Psoas muscle (tissue), 8 donors: ENCODE data around the gene NME9. TPM values are rescaled to one million over a fixed set of nuclear protein-coding genes. Genes with fewer than 3 reads are reported as not detected.

ENCODE experiments used
- ATAC-seq, 4 donors: fragments of 200-7000 bp; cut with Tn5 transposase; one replicate each; pipeline ENCODE4 v1.9.1; 2020; ENCODE audit warnings: moderate library complexity in 3 of 4, mild to moderate bottlenecking in 2 of 4
- DNase-seq, 2 donors: peaks; one replicate each; pipeline ENCODE4 v3.0.0-alpha.2; 2020
- H3K27ac ChIP-seq: fragments of 200-600 bp; one replicate; pipeline ENCODE4 v1.8.0; 2022
- H3K27me3 ChIP-seq, 3 donors: fragments of 200-600 bp in 1 of 3; one replicate each; pipeline versions ENCODE4 v1.6.1 to v1.8.0; 2013 to 2022; ENCODE audit warnings: low read length in 2 of 3, mild to moderate bottlenecking in 2 of 3, moderate library complexity in 1 of 3; ENCODE audit not compliant: insufficient read depth in 3 of 3
- H3K36me3 ChIP-seq, 2 donors: fragments of 200-600 bp in 1 of 2; one replicate each; pipeline versions ENCODE4 v1.6.1 to v1.8.0; 2013 to 2022; ENCODE audit warnings: low read depth in 1 of 2, mild to moderate bottlenecking in 1 of 2, moderate library complexity in 1 of 2; ENCODE audit not compliant: insufficient read depth in 1 of 2
- H3K4me1 ChIP-seq: fragments of 200-600 bp; one replicate; pipeline ENCODE4 v1.8.0; 2022
- H3K4me3 ChIP-seq: fragments of 200-600 bp; one replicate; pipeline ENCODE4 v1.8.0; 2022; ENCODE audit warnings: mild to moderate bottlenecking
- H3K9me3 ChIP-seq: fragments of 200-600 bp; one replicate; pipeline ENCODE4 v1.8.0; 2022
- WGBS, 3 donors: extraction: QIAGEN DNeasy Blood & Tissue Kit; methylation state at CpG; one replicate each; pipeline versions ENCODE4 v1.1.6 to v1.1.7; 2013; 5-methylcytosine and 5-hydroxymethylcytosine counted together
- intact Hi-C, 2 donors: fragments of 100-400 bp; cut with DNase I; formaldehyde crosslinking; loops; one replicate each; pipeline versions ENCODE4 v1.11.0 to v1.14.2; 2022
- polyA plus RNA-seq, 3 donors: library from polyadenylated mRNA; stranded (reverse); fragments of 200-250 nt; gene quantifications; one replicate each; pipeline ENCODE4 v1.2.3, GENCODE V29; 2013
- total RNA-seq, 4 donors: library from RNA; stranded (reverse); fragmentation: NEBNext Ultra II Directional in 2 of 4; extraction: Animal tissue kit (Norgen Biotek cat#: 25700) in 2 of 4; gene quantifications; one replicate each; pipeline versions ENCODE4 v1.2.1 to v1.2.4, GENCODE V29; 2021 to 2023
- TF ChIP-seq, protein P1 (sequence below): fragments of 200-600 bp; IDR thresholded peaks from one replicate; pipeline ENCODE4 v1.8.0; 2022; ENCODE audit warnings: antibody characterized with exemption
- donor health status: healthy with polysubstance abuse.
- donor health status: DM: no; HTN: no; CAD: no; lungs with moderate emphysema.
- donor health status: Bipolar disorder and iron deficiency.
- donor health status: healthy.
- donor health status: DM: yes; HTN: yes; CAD: no.
- donor health status: DM: no; HTN: no; CAD: no.
- donor health status: DM: no; HTN: no; CAD: no.
- donor health status: DM: yes; HTN: yes; CAD: no.

Gene NME9
- total and polyA plus RNA-seq, 7 donors, result 0.04 to 3.1 (median 1.4) TPM

GRCh38 chr3:138332472-138333073, 2.9 kb upstream of the NME9 start:
- TF ChIP-seq, protein P1, sequence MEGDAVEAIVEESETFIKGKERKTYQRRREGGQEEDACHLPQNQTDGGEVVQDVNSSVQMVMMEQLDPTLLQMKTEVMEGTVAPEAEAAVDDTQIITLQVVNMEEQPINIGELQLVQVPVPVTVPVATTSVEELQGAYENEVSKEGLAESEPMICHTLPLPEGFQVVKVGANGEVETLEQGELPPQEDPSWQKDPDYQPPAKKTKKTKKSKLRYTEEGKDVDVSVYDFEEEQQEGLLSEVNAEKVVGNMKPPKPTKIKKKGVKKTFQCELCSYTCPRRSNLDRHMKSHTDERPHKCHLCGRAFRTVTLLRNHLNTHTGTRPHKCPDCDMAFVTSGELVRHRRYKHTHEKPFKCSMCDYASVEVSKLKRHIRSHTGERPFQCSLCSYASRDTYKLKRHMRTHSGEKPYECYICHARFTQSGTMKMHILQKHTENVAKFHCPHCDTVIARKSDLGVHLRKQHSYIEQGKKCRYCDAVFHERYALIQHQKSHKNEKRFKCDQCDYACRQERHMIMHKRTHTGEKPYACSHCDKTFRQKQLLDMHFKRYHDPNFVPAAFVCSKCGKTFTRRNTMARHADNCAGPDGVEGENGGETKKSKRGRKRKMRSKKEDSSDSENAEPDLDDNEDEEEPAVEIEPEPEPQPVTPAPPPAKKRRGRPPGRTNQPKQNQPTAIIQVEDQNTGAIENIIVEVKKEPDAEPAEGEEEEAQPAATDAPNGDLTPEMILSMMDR, result peak; percentile 65
- ATAC-seq, result no peak

GRCh38 chr3:138331143-138331894, 1.7 kb upstream of the NME9 start:
- H3K4me1 ChIP-seq, result peaks cover 13% of the 10 kb centered on the region
- no peaks in the 10 kb centered on the region for H3K27me3 ChIP-seq
- ATAC-seq, result peak; percentile 78 to 83 (median 80)
- TF ChIP-seq, protein P1, result peak; percentile 38
- no peaks in the 10 kb centered on the region for H3K36me3 ChIP-seq
- peak overlapping the region; percentile 84 for H3K27ac ChIP-seq
- WGBS, 3 donors, result 43 to 69% (median 59%) methylated on average over 6 of the region's 6 CpGs
- H3K9me3 ChIP-seq, result no peaks in the 10 kb centered on the region
- peak overlapping the region; percentile 84 for H3K4me3 ChIP-seq
- DNase-seq, result peak; percentile 30 to 71
- intact Hi-C loops, result loop anchor here in 1 of 2 donors (2.0 to 5.0 kb wide), 2 partner anchors 17 to 66 kb away; partner anchors contain the start of gene MRAS

More at GRCh38 chr3:138332472-138333073, 2.9 kb upstream of the NME9 start:
- Histone ChIP-seq H3K27ac (peak overlapping the region; percentile 84), H3K4me3 (no peak overlapping the region), H3K36me3 (no peaks in the 10 kb centered on the region), H3K27me3 (no peaks in the 10 kb centered on the region), H3K9me3 (no peaks in the 10 kb centered on the region), H3K4me1 (peaks cover 13% of the 10 kb centered on the region)
- 53 to 61% (median 55%) methylated on average over 4 of the region's 4 CpGs for WGBS, 3 donors
- no peak for DNase-seq
- intact Hi-C loops, result loop anchor here in 1 of 2 donors (5.0 kb wide), 1 partner anchor 65 kb away; no protein-coding TSS in a partner anchor

GRCh38 chr3:138329984-138330293, 288 bp upstream of the NME9 start:
- 8 to 20% (median 15%) methylated on average over 7 of the region's 7 CpGs for WGBS, 3 donors
- peak overlapping the region; percentile 84 for H3K27ac ChIP-seq
- intact Hi-C loops, result loop anchor here in 1 of 2 donors (2.0 to 5.0 kb wide), 3 partner anchors 19 to 67 kb away; partner anchors contain the start of gene MRAS

DNA sequence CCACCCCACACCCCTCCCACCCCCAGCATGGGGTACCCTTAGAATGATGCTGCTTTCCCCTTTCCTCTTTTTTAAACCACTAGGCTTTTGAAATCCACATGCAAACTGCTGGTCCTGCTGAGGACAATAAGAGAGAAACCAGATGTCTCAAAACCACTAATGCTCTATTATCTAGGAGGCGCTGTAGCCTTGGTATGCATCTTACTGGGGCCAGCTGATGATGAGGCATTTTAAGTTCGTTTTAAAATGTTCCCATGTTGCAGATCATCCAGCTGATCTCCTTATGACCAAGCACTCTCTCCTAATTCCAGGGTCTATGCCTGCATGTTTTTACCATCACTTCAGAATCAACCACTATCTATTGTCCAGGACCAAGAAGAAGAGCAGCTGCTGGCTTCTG, 1.3 kb downstream of the NME9 start:
- Histone ChIP-seq H3K4me3 (peak overlapping the region; percentile 84), H3K36me3 (no peaks in the 10 kb centered on the region), H3K4me1 (peaks cover 20% of the 10 kb centered on the region), H3K27me3 (no peaks in the 10 kb centered on the region), H3K27ac (peak overlapping the region; percentile 84), H3K9me3 (no peaks in the 10 kb centered on the region)
- intact Hi-C loops, result loop anchor here in 1 of 2 donors (2.0 kb wide), 1 partner anchor 66 kb away; no protein-coding TSS in a partner anchor
- ATAC-seq (no peak), DNase-seq (no peak)
- TF ChIP-seq, protein P1, result no peak
- WGBS, 3 donors, result 33 to 61% (median 56%) methylated on average over 2 of the region's 2 CpGs

More at GRCh38 chr3:138329984-138330293, 288 bp upstream of the NME9 start:
- TF ChIP-seq, protein P1, result no peak
- no peak for DNase-seq
- no peak for ATAC-seq
- peak overlapping the region; percentile 84 for H3K4me3 ChIP-seq
- H3K36me3 ChIP-seq, result no peaks in the 10 kb centered on the region
- H3K4me1 ChIP-seq, result peaks cover 13% of the 10 kb centered on the region
- H3K9me3 ChIP-seq, result no peaks in the 10 kb centered on the region
- no peaks in the 10 kb centered on the region for H3K27me3 ChIP-seq
